GM12865 (cell line): ENCODE data around the gene CD68.

Experiments used
- DNase-seq: peaks from one replicate; pipeline ENCODE4 v3.0.0; 2010; ENCODE audit warnings: low read depth
- H3K4me3 ChIP-seq: 2 replicates; pipeline ENCODE4 v1.5.1; 2011; ENCODE audit warnings: mild to moderate bottlenecking, low read depth, low read length, control low read depth
- TF ChIP-seq, protein P1 (sequence below): IDR thresholded peaks from 2 replicates; pipeline ENCODE4 v1.5.1; 2011; ENCODE audit warnings: low read length, control low read depth, low read depth, inconsistent platforms; ENCODE audit not compliant: insufficient read depth; ENCODE audit errors: missing control alignments

Gene CD68

DNA sequence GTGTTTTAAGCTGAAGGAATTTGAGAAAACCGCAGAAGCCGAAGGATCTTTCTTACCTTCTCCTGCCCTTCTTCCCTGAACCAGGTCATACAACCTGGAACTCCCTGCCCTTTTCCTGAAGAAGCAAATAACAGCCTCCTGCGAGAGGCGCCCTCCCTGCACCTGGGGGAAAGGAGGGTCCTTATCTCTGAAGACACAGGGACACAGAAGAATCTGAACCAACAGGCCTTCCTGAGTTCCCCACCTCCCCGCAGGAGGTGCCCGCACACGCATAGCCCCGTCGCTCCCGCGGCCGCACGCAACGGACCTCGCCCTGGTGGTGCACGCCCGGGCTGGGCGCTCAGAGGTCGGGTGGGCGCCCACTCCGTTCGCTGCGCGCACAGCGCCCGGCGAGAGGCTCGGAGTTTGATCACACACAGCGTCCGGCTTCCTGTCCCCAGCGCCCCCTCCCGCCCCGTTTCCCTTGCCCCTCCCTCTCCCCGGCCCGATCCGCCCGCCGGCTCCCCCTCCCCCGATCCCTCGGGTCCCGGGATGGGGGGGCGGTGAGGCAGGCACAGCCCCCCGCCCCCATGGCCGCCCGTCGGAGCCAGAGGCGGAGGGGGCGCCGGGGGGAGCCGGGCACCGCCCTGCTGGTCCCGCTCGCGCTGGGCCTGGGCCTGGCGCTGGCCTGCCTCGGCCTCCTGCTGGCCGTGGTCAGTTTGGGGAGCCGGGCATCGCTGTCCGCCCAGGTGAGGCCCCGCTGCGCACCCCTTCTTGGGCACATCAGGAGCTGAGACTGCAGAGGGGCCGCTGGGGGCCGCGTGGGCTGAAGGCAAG lies 30.6 kb upstream of the CD68 start, which contains the start of gene TNFSF12:
TNFSF12 (plus strand) TSS at position 474 of the 816 bp plus-strand sequence; CDS start at position 570, 96 bp downstream.
- no peak for DNase-seq

DNA sequence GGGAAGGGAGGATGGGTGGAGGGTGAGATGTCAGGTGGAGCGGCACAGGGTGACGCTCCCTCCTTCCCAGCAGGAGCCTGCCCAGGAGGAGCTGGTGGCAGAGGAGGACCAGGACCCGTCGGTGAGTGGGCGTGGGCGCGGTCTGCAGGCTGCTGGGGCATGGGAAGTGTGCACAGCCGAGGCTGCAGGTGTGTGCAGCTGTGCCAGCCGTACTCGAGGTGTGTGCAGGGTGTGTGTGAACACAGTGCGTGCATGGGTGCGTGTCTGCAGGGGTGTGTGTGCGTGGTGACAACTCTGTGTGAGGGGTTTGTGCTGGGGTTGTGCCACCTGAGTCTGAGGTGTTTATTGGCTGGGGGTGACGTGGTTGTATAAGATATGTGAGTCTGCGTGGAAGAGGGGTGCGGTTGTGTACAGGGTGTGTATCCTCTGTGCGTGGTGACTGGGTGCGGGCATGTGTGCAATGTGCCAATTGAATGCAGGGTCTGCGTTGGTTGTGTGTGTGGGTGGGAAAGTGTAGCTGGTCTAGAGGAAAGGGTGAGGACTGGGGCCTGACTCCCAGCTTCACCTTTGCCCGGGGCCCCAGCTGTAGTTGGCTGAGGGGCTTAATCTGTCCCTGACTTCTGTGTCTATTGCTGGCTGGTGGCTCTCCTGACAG lies 29.9 kb upstream of the CD68 start:
- TF ChIP-seq, protein P1, sequence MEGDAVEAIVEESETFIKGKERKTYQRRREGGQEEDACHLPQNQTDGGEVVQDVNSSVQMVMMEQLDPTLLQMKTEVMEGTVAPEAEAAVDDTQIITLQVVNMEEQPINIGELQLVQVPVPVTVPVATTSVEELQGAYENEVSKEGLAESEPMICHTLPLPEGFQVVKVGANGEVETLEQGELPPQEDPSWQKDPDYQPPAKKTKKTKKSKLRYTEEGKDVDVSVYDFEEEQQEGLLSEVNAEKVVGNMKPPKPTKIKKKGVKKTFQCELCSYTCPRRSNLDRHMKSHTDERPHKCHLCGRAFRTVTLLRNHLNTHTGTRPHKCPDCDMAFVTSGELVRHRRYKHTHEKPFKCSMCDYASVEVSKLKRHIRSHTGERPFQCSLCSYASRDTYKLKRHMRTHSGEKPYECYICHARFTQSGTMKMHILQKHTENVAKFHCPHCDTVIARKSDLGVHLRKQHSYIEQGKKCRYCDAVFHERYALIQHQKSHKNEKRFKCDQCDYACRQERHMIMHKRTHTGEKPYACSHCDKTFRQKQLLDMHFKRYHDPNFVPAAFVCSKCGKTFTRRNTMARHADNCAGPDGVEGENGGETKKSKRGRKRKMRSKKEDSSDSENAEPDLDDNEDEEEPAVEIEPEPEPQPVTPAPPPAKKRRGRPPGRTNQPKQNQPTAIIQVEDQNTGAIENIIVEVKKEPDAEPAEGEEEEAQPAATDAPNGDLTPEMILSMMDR, result no peak
- no peak for DNase-seq
- H3K4me3 ChIP-seq, result no peak overlapping the region; the same call in 1 of the 2 replicates

More for the DNA sequence above, 30.6 kb upstream of the CD68 start, which contains the start of gene TNFSF12:
- TF ChIP-seq, protein P1, result no peak
- H3K4me3 ChIP-seq, result peak within 1 kb of the TSS; percentile 46

DNA sequence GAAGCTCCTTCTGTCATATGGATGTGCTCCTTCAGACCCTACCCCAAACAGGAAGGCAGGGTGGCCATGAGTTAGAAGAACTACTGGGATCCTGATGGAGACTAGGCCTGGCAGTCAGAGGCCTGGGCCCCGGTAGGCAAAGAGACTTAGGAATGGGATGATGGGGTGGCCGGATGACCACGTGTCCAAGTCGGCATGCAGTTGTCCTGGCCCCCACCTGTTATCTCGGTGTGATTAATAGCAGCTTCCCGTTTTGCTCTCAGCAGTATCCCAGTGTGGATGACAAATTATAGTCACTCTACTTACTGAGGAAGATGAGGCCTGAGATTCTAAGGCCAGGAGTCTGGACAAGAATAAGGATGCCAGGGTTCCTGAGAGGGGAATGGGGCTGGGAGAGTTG lies 29.1 kb upstream of the CD68 start:
- H3K4me3 ChIP-seq, result no peak overlapping the region
- DNase-seq, result no peak
- TF ChIP-seq, protein P1, result no peak

DNA sequence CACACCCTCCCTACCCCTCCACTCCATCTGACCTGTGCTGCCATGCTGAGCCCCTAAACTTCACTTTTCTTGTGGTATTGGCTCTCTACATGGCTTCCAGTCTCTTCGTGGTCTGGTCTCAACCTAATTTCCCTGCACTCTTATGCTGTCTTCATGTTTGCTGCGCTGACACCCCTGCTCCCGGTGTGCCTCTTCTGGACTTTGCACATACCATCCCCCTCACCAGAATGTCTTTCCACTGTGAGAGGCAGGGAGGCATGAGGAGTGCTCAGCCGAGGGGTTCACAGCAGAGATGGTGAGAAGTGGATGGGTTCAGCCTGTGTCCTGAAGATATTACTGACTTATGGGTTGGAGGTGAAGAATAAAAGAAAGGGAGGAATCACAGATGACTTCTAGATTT lies 28.0 kb upstream of the CD68 start:
- no peak overlapping the region for H3K4me3 ChIP-seq
- TF ChIP-seq, protein P1, result no peak
- DNase-seq, result no peak

DNA sequence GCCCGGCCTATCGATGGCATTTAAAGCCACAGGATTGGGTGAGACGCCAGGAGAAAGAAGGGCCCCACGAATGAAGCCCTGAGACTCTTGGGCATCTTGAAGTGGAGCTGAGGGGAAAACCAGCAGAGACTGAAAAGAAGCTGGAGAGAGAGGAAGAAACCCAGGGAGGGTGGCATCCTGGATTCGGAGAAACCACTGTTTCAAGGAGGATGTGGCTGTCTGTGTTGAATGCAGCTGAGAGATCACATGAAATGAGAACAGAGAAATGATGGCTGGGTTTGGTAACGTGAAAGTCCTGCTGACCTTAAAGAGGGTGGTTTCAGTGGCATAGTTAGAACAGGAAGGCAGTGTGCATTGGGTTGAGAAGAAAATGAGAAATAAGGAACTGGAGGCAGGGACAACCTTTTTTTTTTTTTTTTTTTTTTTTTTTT lies 26.8 kb upstream of the CD68 start:
- TF ChIP-seq, protein P1, result no peak
- H3K4me3 ChIP-seq, result no peak overlapping the region
- peak; percentile 92 for DNase-seq

DNA sequence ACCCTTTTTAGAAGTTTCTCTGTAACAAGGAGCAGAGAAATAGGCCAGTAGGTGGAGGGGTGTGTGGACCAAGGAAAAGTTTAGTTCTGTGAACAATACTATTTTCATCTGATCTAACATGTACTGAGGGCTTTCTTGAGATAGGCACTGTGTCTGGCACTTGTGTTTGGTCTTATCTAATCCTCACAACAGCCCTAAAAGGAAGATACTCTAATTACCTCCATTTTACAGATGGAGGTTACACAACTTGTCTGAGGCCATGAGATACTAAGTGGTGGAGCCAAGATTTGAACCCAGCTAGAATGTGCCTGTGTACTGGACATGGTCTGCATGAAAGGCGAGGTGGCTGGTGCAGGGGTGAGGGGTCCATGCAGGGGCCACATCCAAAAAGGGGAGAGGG lies 26.1 kb upstream of the CD68 start:
- no peak overlapping the region for H3K4me3 ChIP-seq
- DNase-seq, result no peak
- TF ChIP-seq, protein P1, result no peak
